IPS-15b (cell line): ENCODE results near the gene LIN52.

ENCODE experiments used
- H3K27me3 ChIP-seq: one replicate; pipeline ENCODE4 v1.6.1; 2013; ENCODE audit warnings: low read length; ENCODE audit not compliant: control insufficient read depth, insufficient read depth
- H3K36me3 ChIP-seq: one replicate; pipeline ENCODE4 v1.6.1; 2013; ENCODE audit warnings: low read length; ENCODE audit not compliant: control insufficient read depth, insufficient read depth
- H3K4me1 ChIP-seq: one replicate; pipeline ENCODE4 v1.6.1; 2013; ENCODE audit warnings: mild to moderate bottlenecking, low read length; ENCODE audit not compliant: control insufficient read depth, insufficient read depth
- H3K4me3 ChIP-seq: one replicate; pipeline ENCODE4 v1.5.1; 2013; ENCODE audit warnings: low read depth, low read length
- H3K9ac ChIP-seq: one replicate; pipeline ENCODE4 v1.6.1; 2013; ENCODE audit warnings: low read depth, mild to moderate bottlenecking, low read length
- H3K9me3 ChIP-seq: one replicate; pipeline ENCODE4 v1.6.1; 2013; ENCODE audit warnings: mild to moderate bottlenecking, low read length; ENCODE audit not compliant: control insufficient read depth, insufficient read depth

The LIN52 gene

DNA sequence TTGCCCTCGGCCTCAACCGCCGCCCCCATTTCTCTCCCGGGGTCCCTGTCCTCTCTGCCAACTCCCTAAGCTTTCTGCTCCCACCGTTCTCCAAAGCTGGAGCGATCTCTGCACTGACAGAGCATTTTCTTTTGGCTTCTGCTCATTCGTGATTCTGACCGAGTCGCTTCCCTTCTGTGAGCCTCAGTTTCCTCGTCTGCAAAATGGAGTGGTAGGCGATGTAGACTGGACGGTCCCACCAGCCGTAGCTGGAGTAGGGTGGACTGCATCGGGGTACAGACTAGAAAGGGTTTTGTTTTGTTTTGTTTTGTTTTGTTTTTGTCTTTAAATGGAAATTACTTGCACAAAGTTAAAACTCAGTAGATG is 156.9 kb downstream of the LIN52 start:
- Histone ChIP-seq H3K9me3 (no peaks in the 10 kb centered on the region), H3K9ac (no peak overlapping the region), H3K4me1 (peaks cover 9% of the 10 kb centered on the region), H3K4me3 (peak overlapping the region; percentile 46), H3K27me3 (peaks cover 85% of the 10 kb centered on the region), H3K36me3 (no peaks in the 10 kb centered on the region)

DNA sequence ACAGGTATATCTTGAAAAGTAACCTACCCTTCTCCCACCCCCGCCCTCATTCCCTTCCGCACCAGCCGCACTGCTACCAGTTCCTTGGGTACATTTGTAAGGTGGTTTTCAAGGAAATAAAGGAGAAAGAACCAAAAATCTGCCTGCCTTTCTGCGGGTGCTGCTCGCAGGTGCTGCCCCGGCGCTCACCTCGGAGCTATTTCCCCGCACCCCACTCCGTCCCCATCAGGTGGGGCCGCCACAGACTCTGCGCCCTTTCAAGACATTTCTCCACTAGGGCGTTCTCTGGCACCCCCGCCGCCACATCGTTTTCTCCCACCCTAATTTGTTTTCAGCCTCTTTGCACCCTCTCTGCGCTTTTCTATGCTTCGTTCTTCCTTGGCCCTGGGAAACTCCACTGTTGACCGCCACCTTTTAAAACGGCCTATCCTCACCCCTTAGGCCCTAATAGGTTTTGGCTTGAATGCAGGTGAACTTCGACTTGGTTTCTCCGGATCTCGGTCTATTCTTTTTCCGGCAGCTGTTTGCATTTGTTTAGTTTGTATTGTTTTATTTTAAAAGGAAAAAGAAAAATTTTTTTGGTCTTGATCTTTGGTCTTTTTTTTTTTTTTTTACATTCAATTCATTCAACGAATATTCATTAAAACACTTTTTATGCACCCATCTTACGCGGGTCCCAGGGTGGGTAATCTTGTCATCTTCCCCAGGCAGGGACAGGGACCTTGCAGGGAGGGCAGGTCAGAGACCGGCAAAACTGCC is 157.4 kb downstream of the LIN52 start:
- Histone ChIP-seq H3K36me3 (no peaks in the 10 kb centered on the region), H3K9me3 (no peaks in the 10 kb centered on the region), H3K4me1 (peaks cover 12% of the 10 kb centered on the region), H3K27me3 (peaks cover 86% of the 10 kb centered on the region), H3K9ac (no peak overlapping the region), H3K4me3 (peak overlapping the region; percentile 46)

- no peaks in the 10 kb centered on the region for H3K9me3 ChIP-seq
- no peaks in the 10 kb centered on the region for H3K36me3 ChIP-seq
- no peak overlapping the region for H3K4me3 ChIP-seq
- peaks cover 85% of the 10 kb centered on the region for H3K27me3 ChIP-seq
- no peak overlapping the region for H3K9ac ChIP-seq
- peaks cover 12% of the 10 kb centered on the region for H3K4me1 ChIP-seq
These were observed 158.0 kb downstream of the LIN52 start for GRCh38 chr14:74242780-74243042.

DNA sequence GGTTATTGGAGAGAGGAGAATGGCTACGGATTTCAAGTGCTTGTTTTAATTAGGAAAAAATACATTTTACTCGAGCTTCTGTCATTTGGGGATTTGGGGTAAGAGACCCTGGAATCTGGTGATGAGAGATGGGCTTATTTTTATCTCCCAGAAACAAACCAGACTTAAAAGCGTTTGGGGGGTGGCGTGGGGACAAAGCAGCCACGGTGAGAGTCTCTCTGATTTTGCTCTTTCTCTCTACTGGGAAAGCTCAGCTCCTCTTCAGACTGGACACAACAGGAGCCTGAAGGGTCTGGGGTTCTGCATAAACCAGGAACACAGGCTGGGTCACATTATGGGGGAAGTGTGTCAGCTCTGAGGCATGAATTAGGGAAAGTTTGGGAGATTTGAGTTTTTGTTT is 158.3 kb downstream of the LIN52 start:
- no peaks in the 10 kb centered on the region for H3K36me3 ChIP-seq
- peaks cover 82% of the 10 kb centered on the region for H3K27me3 ChIP-seq
- H3K4me3 ChIP-seq = no peak overlapping the region
- no peak overlapping the region for H3K9ac ChIP-seq
- no peaks in the 10 kb centered on the region for H3K9me3 ChIP-seq
- H3K4me1 ChIP-seq = peaks cover 12% of the 10 kb centered on the region

- H3K4me1 ChIP-seq = peaks cover 12% of the 10 kb centered on the region
- no peak overlapping the region for H3K4me3 ChIP-seq
- H3K9me3 ChIP-seq = no peaks in the 10 kb centered on the region
- peaks cover 71% of the 10 kb centered on the region for H3K27me3 ChIP-seq
- no peak overlapping the region for H3K9ac ChIP-seq
- no peaks in the 10 kb centered on the region for H3K36me3 ChIP-seq
These were observed 159.4 kb downstream of the LIN52 start for GRCh38 chr14:74244115-74244514.

- no peak overlapping the region for H3K9ac ChIP-seq
- peaks cover 60% of the 10 kb centered on the region for H3K27me3 ChIP-seq
- H3K36me3 ChIP-seq = no peaks in the 10 kb centered on the region
- H3K4me1 ChIP-seq = peaks cover 12% of the 10 kb centered on the region
- H3K9me3 ChIP-seq = no peaks in the 10 kb centered on the region
- H3K4me3 ChIP-seq = no peak overlapping the region
These were observed 160.5 kb downstream of the LIN52 start for GRCh38 chr14:74245292-74245691.

GRCh38 chr14:74246542-74246941 is 161.8 kb downstream of the LIN52 start:
- peaks cover 47% of the 10 kb centered on the region for H3K27me3 ChIP-seq
- H3K36me3 ChIP-seq = no peaks in the 10 kb centered on the region
- no peak overlapping the region for H3K9ac ChIP-seq
- H3K9me3 ChIP-seq = no peaks in the 10 kb centered on the region
- H3K4me1 ChIP-seq = peaks cover 12% of the 10 kb centered on the region
- H3K4me3 ChIP-seq = no peak overlapping the region

- no peaks in the 10 kb centered on the region for H3K9me3 ChIP-seq
- peaks cover 38% of the 10 kb centered on the region for H3K27me3 ChIP-seq
- H3K9ac ChIP-seq = no peak overlapping the region
- peaks cover 12% of the 10 kb centered on the region for H3K4me1 ChIP-seq
- no peak overlapping the region for H3K4me3 ChIP-seq
- no peaks in the 10 kb centered on the region for H3K36me3 ChIP-seq
These were observed 163.3 kb downstream of the LIN52 start for GRCh38 chr14:74248017-74248416.

DNA sequence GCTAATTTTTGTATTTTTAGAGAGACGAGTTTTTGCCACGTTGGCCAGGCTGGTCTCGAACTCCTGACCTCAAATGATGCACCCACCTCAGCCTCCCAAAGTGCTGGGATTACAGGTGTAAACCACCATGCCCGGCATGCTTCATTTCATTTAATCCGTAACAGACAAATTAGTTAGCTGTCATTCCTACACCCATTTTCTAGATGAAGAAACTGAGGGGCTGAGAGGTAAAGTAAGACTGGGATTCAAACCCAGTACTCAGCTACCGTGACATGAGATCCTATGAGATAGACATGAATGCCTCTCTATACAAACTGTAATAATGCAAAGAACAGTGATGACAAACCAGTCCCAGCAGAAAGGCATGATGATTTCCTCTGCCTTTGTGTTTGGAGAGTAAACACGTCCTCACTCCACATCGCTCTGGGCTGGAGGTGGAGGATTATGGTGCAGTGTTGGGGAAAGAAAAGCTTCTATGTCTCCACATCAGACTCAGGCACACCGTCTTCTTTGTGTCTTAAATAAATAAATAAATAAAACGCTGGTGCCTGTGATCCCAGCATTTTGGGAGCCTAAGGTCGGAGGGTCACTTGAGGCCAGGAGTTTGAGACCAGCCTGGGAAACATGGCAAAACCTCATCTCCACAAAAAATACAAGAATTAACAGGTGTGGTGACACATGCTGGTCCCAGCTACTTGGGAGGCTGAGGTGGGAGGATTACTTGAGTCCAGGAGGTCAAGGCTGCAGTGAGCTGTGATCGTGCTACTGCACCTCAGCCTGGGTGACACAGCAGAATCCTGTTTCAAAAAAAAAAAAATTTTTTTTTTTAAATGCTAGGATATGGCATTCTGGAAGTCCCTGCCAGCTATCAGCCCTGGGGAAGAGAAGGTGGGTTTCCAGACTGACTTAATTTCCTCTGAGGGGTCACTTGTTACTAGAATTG is 164.9 kb downstream of the LIN52 start:
- Histone ChIP-seq H3K36me3 (no peaks in the 10 kb centered on the region), H3K4me3 (no peak overlapping the region), H3K9me3 (no peaks in the 10 kb centered on the region), H3K27me3 (peaks cover 32% of the 10 kb centered on the region), H3K4me1 (peaks cover 7% of the 10 kb centered on the region), H3K9ac (no peak overlapping the region)
